Measurements from ENCODE around the gene WNT7A.

DNA sequence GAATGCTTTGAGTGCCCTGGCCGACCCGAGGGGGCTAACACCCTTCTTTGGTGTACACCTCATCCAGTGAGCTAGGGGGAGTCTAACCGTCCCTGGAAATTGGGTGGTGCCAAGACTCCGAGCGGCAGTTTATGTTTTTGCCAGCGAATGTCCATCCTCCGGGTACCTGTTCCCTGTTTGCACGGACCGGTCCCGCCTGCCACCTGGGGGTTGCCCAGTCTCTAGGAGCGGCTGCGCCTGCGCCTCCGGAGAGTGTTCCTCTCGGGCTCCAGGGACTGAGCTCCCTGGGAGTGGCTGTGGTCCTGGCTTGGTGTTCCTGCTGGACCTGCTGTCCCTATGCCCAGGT is 913 bp upstream of the WNT7A start:
- TF ChIP-seq, protein P1, sequence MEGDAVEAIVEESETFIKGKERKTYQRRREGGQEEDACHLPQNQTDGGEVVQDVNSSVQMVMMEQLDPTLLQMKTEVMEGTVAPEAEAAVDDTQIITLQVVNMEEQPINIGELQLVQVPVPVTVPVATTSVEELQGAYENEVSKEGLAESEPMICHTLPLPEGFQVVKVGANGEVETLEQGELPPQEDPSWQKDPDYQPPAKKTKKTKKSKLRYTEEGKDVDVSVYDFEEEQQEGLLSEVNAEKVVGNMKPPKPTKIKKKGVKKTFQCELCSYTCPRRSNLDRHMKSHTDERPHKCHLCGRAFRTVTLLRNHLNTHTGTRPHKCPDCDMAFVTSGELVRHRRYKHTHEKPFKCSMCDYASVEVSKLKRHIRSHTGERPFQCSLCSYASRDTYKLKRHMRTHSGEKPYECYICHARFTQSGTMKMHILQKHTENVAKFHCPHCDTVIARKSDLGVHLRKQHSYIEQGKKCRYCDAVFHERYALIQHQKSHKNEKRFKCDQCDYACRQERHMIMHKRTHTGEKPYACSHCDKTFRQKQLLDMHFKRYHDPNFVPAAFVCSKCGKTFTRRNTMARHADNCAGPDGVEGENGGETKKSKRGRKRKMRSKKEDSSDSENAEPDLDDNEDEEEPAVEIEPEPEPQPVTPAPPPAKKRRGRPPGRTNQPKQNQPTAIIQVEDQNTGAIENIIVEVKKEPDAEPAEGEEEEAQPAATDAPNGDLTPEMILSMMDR (IDR thresholded peaks at IDR 0.05; ENCODE audit: low read length), result no peak
- no peak for TF ChIP-seq EZH2 (optimal IDR thresholded peaks at IDR 0.05; ENCODE audit: low read depth, low read length)
